DMS 273 (cell line): Measurements from ENCODE around the gene DLK1.

ENCODE experiments used
- DNase-seq: peaks from one replicate; lab custom pipeline; 2025; ENCODE audit not compliant: unreplicated experiment; lab: John Stamatoyannopoulos, UW

DLK1 gene

DNA sequence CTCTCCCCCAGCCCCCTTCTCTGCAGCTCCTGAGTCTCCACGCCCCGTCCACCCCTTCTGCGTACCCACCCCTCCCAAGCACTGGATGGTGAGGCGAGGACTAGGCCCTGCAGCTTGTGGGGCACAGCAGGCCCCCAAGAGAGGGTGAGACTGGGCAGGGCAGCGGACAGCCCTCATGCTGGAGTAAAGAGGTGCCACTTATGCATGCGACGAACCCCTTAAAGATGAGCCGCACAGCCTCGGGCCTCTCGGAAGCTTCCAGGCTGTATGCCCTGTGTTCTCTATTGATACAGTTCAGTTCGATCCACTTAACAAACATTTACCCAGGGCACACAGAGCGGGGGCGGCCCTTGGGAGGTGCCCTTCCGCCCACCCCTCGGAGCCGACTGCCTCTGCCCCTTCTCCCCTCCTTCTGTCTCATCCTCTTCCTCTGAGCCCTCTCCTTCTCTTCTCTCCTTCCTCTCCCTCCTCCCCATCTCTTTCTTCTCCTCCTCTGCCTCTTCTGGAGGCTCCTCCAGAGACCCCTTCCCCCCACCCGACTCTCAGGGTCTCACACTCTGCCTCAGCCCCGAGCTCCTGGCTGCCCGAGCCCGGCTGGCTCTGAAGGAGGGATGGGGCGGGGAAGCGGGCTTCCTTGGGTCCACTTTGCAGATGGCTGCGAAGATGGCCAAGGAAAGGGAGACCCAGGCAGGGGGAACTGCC is 32.7 kb upstream of the DLK1 start:
- DNase-seq: no peak

DNA sequence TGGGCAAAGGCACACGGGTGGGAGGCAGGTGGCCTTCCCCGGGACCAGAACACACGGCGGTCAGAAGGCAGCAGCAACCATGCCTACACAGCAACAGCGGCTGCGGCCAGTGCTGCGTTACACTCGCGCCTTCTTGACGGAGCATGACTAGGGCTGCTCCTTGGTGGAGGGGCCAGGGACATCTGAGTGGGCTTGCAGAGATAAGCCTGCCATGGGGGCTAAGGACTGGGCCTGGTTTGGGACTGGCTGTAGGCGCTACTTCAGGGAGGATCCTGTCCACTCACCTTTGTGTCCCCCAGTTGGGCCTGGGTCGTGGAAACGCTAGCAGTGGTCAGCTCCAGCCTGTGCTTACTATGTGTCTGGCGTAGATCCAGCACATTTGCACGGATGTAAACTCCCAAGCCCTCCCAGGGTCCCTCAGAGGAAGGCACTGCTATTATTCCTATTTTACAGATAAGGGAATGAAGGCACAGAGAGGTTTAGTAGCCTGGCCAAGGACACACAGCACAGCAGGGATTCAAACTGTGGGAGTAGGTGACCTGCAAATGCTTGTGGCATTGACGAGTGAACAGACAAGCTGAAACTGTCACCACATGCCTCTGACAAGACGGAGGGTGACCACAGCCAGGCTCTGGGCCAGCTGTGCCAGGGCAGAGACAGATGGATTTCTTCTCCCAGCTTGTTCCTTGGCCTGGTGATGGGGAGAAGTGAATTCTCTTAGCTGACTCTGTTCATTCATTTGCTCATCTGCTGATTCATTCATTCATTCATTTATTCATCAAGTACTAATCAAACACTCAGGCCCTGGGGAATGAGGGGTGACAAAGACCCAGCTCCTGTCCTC is 31.9 kb upstream of the DLK1 start:
- DNase-seq: no peak

GRCh38 chr14:100695423-100695738 is 31.3 kb upstream of the DLK1 start:
- no peak for DNase-seq

DNA sequence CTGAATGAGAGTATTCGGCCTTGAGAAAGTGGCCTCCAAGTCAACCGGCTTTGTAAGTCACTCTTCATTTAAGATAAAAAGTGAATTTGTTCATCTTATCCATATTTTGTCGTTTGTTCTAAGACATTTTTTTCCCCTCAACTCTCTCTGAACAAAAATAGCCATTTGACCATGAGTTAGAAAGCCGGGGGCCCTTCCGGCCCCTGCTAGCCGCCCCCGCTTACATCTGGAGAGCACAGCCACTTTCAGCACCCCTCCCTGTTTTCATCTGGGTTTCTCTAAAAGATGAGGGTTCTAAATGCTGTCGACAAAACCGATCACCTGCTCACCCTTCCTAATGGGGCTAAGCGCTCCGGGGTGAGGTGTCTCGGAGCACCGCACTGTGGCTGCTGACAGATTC is 30.7 kb upstream of the DLK1 start:
- DNase-seq: no peak

GRCh38 chr14:100696590-100696989 is 30.1 kb upstream of the DLK1 start:
- no peak for DNase-seq

DNA sequence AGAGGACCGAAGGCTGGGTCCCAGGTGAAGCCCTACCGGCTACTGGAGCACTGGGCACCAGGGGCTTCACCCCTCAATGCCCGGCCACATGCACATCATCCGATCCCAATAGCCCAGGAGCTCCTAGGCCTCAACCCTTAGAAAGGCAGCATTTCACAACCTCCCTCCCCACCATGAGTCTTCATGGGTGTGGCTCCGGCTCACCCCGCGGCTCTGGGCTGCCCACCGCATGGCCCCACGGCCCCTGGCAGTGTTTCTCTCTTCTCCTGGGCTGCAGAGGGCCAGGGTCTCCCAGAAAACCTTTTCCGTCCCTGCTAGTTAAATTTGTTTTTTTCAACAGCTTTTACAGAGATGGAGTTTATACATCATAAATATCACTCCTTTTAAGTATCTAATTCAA is 28.6 kb upstream of the DLK1 start:
- DNase-seq: no peak

GRCh38 chr14:100698666-100699448 is 27.8 kb upstream of the DLK1 start:
- DNase-seq: no peak

DNA sequence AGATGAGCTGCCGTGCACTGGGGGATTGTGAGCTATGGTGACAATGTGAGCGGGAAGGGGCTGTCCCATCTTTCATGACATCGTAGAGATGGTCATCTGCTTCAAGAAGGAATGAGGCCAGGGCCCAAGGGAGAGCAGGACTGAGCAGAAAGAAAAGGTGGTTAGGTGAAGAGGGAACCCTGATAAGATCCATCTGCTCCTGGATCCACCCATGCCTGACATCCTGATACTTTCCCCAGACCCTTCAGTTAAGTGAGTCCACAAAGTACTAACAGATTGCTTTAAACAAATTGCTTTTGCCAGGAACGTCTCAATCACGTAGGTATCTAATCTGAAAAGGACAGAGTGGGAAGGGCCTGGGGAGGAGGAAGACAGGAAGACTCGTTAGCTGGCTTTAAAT is 25.4 kb upstream of the DLK1 start:
- DNase-seq: no peak

DNA sequence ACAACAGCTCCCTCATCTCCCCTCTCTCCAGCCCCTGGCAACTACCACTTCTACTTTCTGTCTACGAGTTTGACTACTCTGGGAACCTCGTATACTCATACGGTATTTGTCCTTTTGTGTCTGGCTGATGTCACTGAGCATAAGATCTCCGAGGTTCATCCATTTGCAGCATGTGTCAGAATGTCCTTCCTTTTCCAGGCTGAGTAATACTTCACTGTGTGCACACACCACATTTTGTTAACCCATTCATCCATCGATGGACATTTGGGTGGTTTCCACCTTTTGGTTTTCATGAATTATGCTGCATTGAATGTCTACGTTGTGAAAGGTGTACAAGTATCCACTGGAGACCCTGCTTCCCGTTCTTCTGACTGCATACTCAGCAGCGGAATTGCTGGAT is 24.1 kb upstream of the DLK1 start:
- DNase-seq: no peak

- no peak for DNase-seq
Observed at GRCh38 chr14:100703386-100704220, 23.1 kb upstream of the DLK1 start.

DNA sequence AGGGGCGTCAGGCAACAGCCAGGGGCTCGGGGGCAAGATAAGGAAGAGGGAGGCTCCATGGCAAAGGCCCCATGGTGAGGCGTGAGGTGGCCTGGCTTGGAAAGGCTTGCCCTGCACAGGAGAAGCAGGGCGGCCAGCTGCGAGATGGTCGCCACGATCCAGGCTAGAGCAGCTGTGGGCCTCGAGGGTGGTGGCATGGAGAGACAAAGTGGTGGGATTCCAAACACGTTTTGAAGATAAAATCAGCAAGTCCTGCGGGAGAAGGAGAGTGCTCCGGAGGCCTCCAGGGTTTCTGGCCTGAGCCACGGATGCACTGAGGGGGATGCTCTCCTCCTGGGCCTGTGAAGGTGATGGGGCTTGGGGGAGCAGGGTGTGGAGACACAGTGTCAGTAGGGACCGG is 20.5 kb upstream of the DLK1 start:
- DNase-seq: no peak

- no peak for DNase-seq
Observed at GRCh38 chr14:100706860-100707259, 19.8 kb upstream of the DLK1 start.

GRCh38 chr14:100708425-100709288 is 18.0 kb upstream of the DLK1 start:
- DNase-seq: no peak

GRCh38 chr14:100709289-100710284 is 17.1 kb upstream of the DLK1 start:
- DNase-seq: no peak

- no peak for DNase-seq
Observed at GRCh38 chr14:100710391-100710790, 16.3 kb upstream of the DLK1 start.

GRCh38 chr14:100710826-100711462 is 15.7 kb upstream of the DLK1 start:
- no peak for DNase-seq

DNA sequence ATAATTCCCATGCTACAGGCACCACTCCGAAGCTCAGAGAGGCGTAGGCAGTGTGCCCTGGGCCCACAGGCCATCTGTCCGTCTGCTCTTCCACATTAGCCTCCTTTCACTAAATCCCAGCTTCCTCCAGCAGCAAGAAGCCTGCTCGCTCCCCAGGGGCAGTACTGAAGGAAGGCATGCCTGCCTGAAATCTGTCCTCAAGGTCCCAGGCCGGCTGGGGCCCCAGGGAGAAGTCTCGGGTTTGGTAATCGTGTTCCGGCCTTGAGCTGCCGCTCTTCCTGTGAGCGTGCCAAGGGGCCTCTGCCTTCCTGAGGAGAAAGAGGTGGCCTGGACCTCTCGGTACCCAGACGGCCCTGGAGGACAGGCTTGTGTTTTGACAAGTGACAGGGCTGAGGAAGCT is 15.2 kb upstream of the DLK1 start:
- DNase-seq: peak; percentile 42

- peak; percentile 20 for DNase-seq
Observed at GRCh38 chr14:100712490-100712889, 14.2 kb upstream of the DLK1 start.
